ENCODE data around the gene CAPN10. TPM values are rescaled to one million over a fixed set of nuclear protein-coding genes. Genes with fewer than 3 reads are reported as not detected.

The CAPN10 gene
- polyA plus RNA-seq, 3 donors, result 7.3 to 57.0 (median 7.4) TPM

- H3K27me3 Mint-ChIP-seq (ENCODE audit: low read depth in 3 of 3), result no peaks in the 10 kb centered on the region
- H3K36me3 Mint-ChIP-seq, result peaks cover 2 to 8% of the 10 kb centered on the region in 2 donors
- no peaks in the 10 kb centered on the region for H3K27me3 ChIP-seq (ENCODE audit: control insufficient read depth in 2 of 2, insufficient read depth in 2 of 2, low read length in 2 of 2)
- peak overlapping the region; percentile 47 for H3K4me2 ChIP-seq (replicated peaks; ENCODE audit: extremely low read depth, low read length, poor library complexity, severe bottlenecking)
- H3K4me3 Mint-ChIP-seq, result peak overlapping the region; percentile 48 to 61
- no peak overlapping the region for H2AFZ ChIP-seq (ENCODE audit: insufficient read depth, low read depth, low read length, poor library complexity, severe bottlenecking)
- peak overlapping the region in 1 of 3 experiments; percentile 30 for H3K4me3 ChIP-seq (replicated peaks in 1 of 3; ENCODE audit: low read depth in 2 of 3, low read length in 3 of 3)
- peaks cover 5% of the 10 kb centered on the region for H3K79me2 ChIP-seq (ENCODE audit: insufficient read depth, low read length)
- H3K9me3 Mint-ChIP-seq, result peaks cover 0 to 10% (median 3%) of the 10 kb centered on the region in 7 donors
- peak overlapping the region; percentile 10 for H3K9ac ChIP-seq (ENCODE audit: insufficient read depth, low read length, poor library complexity, severe bottlenecking)
- intact Hi-C loops (cut with micrococcal nuclease), result loop anchor here in 1 of 2 donors (5.0 kb wide), 1 partner anchor 34 kb away; the partner anchor contains the start of gene CAPN10
- H3K27ac ChIP-seq (ENCODE audit: low read depth in 1 of 2, low read length in 2 of 2), result peak overlapping the region; percentile 73 to 96
- H3K4me1 ChIP-seq (ENCODE audit: control insufficient read depth in 1 of 2, insufficient read depth in 2 of 2, low read length in 2 of 2), result peaks cover 64 to 68% of the 10 kb centered on the region in 2 donors
- H3K36me3 ChIP-seq (replicated peaks in 1 of 2; ENCODE audit: control insufficient read depth in 1 of 2, insufficient read depth in 2 of 2, low read length in 2 of 2), result no peaks in the 10 kb centered on the region
- H4K20me1 ChIP-seq (ENCODE audit: insufficient read depth, low read length), result no peaks in the 10 kb centered on the region
- 0% methylated on average over 2 of the region's 7 CpGs for WGBS (ENCODE audit: insufficient coverage)
- H3K27ac Mint-ChIP-seq, result peak overlapping the region in 6 of 7 donors; percentile 80 to 95 (median 88)
- DNase-seq, result peak in 2 of 3 donors; percentile 54 to 81
- TF ChIP-seq CTCF (IDR thresholded peaks at IDR 0.05), result no peak
- peaks cover 58% of the 10 kb centered on the region for H3K4me1 Mint-ChIP-seq
- no peaks in the 10 kb centered on the region for H3K9me3 ChIP-seq (replicated peaks in 1 of 2; ENCODE audit: control insufficient read depth in 1 of 2, insufficient read depth in 1 of 2, low read length in 2 of 2)
Measured at GRCh38 chr2:240620859-240621258, 34.3 kb downstream of the CAPN10 start.

GRCh38 chr2:240622060-240622411 is 35.5 kb downstream of the CAPN10 start:
- H3K4me3 ChIP-seq (replicated peaks in 1 of 3; ENCODE audit: low read depth in 2 of 3, low read length in 3 of 3), result no peak overlapping the region
- peaks cover 2 to 8% of the 10 kb centered on the region in 2 donors for H3K36me3 Mint-ChIP-seq
- H3K4me1 ChIP-seq (ENCODE audit: control insufficient read depth in 1 of 2, insufficient read depth in 2 of 2, low read length in 2 of 2), result peaks cover 75 to 80% of the 10 kb centered on the region in 2 donors
- peaks cover 0 to 6% (median 2%) of the 10 kb centered on the region in 7 donors for H3K9me3 Mint-ChIP-seq
- 73% methylated on average over 3 of the region's 9 CpGs for WGBS (ENCODE audit: insufficient coverage)
- H2AFZ ChIP-seq (ENCODE audit: insufficient read depth, low read depth, low read length, poor library complexity, severe bottlenecking), result no peak overlapping the region
- no peaks in the 10 kb centered on the region for H3K9me3 ChIP-seq (replicated peaks in 1 of 2; ENCODE audit: control insufficient read depth in 1 of 2, insufficient read depth in 1 of 2, low read length in 2 of 2)
- peak overlapping the region; percentile 88 to 95 (median 89) for H3K27ac Mint-ChIP-seq
- intact Hi-C loops (cut with micrococcal nuclease), result loop anchor here (2.0 to 5.0 kb wide), 2 partner anchors 35 kb away; partner anchors contain the start of gene CAPN10 (in 2 of the 2)
- H4K20me1 ChIP-seq (ENCODE audit: insufficient read depth, low read length), result no peaks in the 10 kb centered on the region
- H3K9ac ChIP-seq (ENCODE audit: insufficient read depth, low read length, poor library complexity, severe bottlenecking), result no peak overlapping the region
- TF ChIP-seq CTCF (IDR thresholded peaks at IDR 0.05), result no peak
- H3K27ac ChIP-seq (ENCODE audit: low read depth in 1 of 2, low read length in 2 of 2), result peak overlapping the region; percentile 73 to 96
- H3K36me3 ChIP-seq (replicated peaks in 1 of 2; ENCODE audit: control insufficient read depth in 1 of 2, insufficient read depth in 2 of 2, low read length in 2 of 2), result no peaks in the 10 kb centered on the region
- peaks cover 65% of the 10 kb centered on the region for H3K4me1 Mint-ChIP-seq
- peak overlapping the region in 1 of 2 donors; percentile 76 for H3K4me3 Mint-ChIP-seq
- peaks cover 14% of the 10 kb centered on the region for H3K79me2 ChIP-seq (ENCODE audit: insufficient read depth, low read length)
- no peaks in the 10 kb centered on the region for H3K27me3 ChIP-seq (ENCODE audit: control insufficient read depth in 2 of 2, insufficient read depth in 2 of 2, low read length in 2 of 2)
- H3K4me2 ChIP-seq (replicated peaks; ENCODE audit: extremely low read depth, low read length, poor library complexity, severe bottlenecking), result peak overlapping the region; percentile 3
- peaks cover 0 to 1% (median 0%) of the 10 kb centered on the region in 3 donors for H3K27me3 Mint-ChIP-seq (ENCODE audit: low read depth in 3 of 3)
- no peak for DNase-seq
